ENCODE data around the gene MTCL1.

Gene MTCL1

GRCh38 chr18:8713691-8714090, 8.3 kb downstream of the MTCL1 start:
- DNase-seq (ENCODE audit: low spot score): no peak

GRCh38 chr18:8715599-8715998, 10.2 kb downstream of the MTCL1 start:
- DNase-seq (ENCODE audit: low spot score): no peak

- DNase-seq (ENCODE audit: low spot score): no peak
Observed at GRCh38 chr18:8717011-8717770, 11.8 kb downstream of the MTCL1 start.

GRCh38 chr18:8718401-8718913, 13.1 kb downstream of the MTCL1 start:
- no peak for DNase-seq (ENCODE audit: low spot score)

- no peak for DNase-seq (ENCODE audit: low spot score)
Observed at GRCh38 chr18:8719192-8719591, 13.8 kb downstream of the MTCL1 start.

GRCh38 chr18:8720141-8720540, 14.8 kb downstream of the MTCL1 start:
- no peak for DNase-seq (ENCODE audit: low spot score)

- no peak for DNase-seq (ENCODE audit: low spot score)
Observed at GRCh38 chr18:8721094-8721669, 15.8 kb downstream of the MTCL1 start.

- DNase-seq (ENCODE audit: low spot score): no peak
Observed at GRCh38 chr18:8721716-8722115, 16.4 kb downstream of the MTCL1 start.

- no peak for DNase-seq (ENCODE audit: low spot score)
Observed at GRCh38 chr18:8722946-8723820, 17.8 kb downstream of the MTCL1 start.

- DNase-seq (ENCODE audit: low spot score): no peak
Observed at GRCh38 chr18:8724452-8724851, 19.1 kb downstream of the MTCL1 start.

- no peak for DNase-seq (ENCODE audit: low spot score)
Observed at GRCh38 chr18:8726281-8726680, 20.9 kb downstream of the MTCL1 start.

GRCh38 chr18:8726963-8727705, 21.8 kb downstream of the MTCL1 start:
- no peak for DNase-seq (ENCODE audit: low spot score)

- DNase-seq (ENCODE audit: low spot score): no peak
Observed at GRCh38 chr18:8730080-8730827, 24.9 kb downstream of the MTCL1 start.

- no peak for DNase-seq (ENCODE audit: low spot score)
Observed at GRCh38 chr18:8732442-8733360, 27.3 kb downstream of the MTCL1 start.

GRCh38 chr18:8734496-8734895, 29.1 kb downstream of the MTCL1 start:
- no peak for DNase-seq (ENCODE audit: low spot score)

- DNase-seq (ENCODE audit: low spot score): no peak
Observed at GRCh38 chr18:8735274-8735673, 29.9 kb downstream of the MTCL1 start.

GRCh38 chr18:8741117-8741516, 35.8 kb downstream of the MTCL1 start:
- no peak for DNase-seq (ENCODE audit: low spot score)

GRCh38 chr18:8741532-8741931, 36.2 kb downstream of the MTCL1 start:
- DNase-seq (ENCODE audit: low spot score): no peak

- DNase-seq (ENCODE audit: low spot score): no peak
Observed at GRCh38 chr18:8742387-8743361, 37.3 kb downstream of the MTCL1 start.

Measured in activated CD4-positive, alpha-beta T cell treated with anti-CD3 and anti-CD28 coated beads, Interleukin-2, Interleukin-4, amounts not matched to agents 100 ng/mL and 50 ng/mL, durations not matched to agents 16 hours and 8 hours (primary cell).